Measurements from ENCODE around the gene NHERF1. TPM values are rescaled to one million over a fixed set of nuclear protein-coding genes. Genes with fewer than 3 reads are reported as not detected.

NHERF1 gene
- total and polyA plus RNA-seq, 2 of the 8 experiments (the other 6 are each of a cell fraction or from before 2014, with no cell fraction given) = 92.9 to 99.2 TPM

GRCh38 chr17:74810699-74811485 lies 62.5 kb downstream of the NHERF1 start (continued):
- TF ChIP-seq GABPA (IDR thresholded peaks at IDR 0.05; ENCODE audit: borderline replicate concordance, insufficient read depth, low read length) = no peak
- TF ChIP-seq SIRT6 (IDR thresholded peaks at IDR 0.05; ENCODE audit: low read length) = no peak
- no peak for TF ChIP-seq GTF2F1 (IDR thresholded peaks at IDR 0.05; ENCODE audit: borderline replicate concordance, low read depth, low read length)
- TF ChIP-seq CBX5 (IDR thresholded peaks at IDR 0.05; ENCODE audit: low read depth, low read length) = no peak
- TF ChIP-seq RAD21 (IDR thresholded peaks at IDR 0.05 in 1 of 2, conservative IDR thresholded peaks at IDR 0.05 in 1 of 2; ENCODE audit: low read depth in 2 of 2, low read length in 2 of 2) = no peak
- TF ChIP-seq CTCF (IDR thresholded peaks at IDR 0.05; ENCODE audit: control extremely low read depth in 1 of 3, insufficient read depth in 1 of 3, low read depth in 1 of 3, low read length in 3 of 3) = no peak
- TF ChIP-seq CHD7 (IDR thresholded peaks at IDR 0.05; ENCODE audit: insufficient replicate concordance, low read length) = no peak

All from H1 (cell line).